Activated CD4-positive, alpha-beta memory T cell treated with anti-CD3 and anti-CD28 coated beads for 36 hours (primary cell): ENCODE measurements around the gene XAF1. TPM values are rescaled to one million over a fixed set of nuclear protein-coding genes. Genes with fewer than 3 reads are reported as not detected.

Experiments
- CTCF ChIA-PET: fragments of 350-600 bp; sonication (Branson Sonifier 250); formaldehyde crosslinking; loops from one replicate; lab custom pipeline; 2021; ENCODE audit warnings: antibody characterized with exemption, inconsistent platforms; lab: Charles Lee
- POLR2A ChIA-PET: fragments of 350-600 bp; sonication (Branson Sonifier 250); formaldehyde crosslinking; loops from one replicate; lab custom pipeline; 2021; ENCODE audit warnings: antibody characterized with exemption; lab: Charles Lee
- DNase-seq: peaks from one replicate; pipeline ENCODE4 v3.0.0-alpha.2; 2020
- H3K27ac Mint-ChIP-seq: one replicate; pipeline ENCODE4 v1.8.0; 2021; ENCODE audit warnings: mixed read lengths
- H3K27me3 Mint-ChIP-seq: one replicate; pipeline ENCODE4 v1.8.0; 2021; ENCODE audit warnings: mixed read lengths
- H3K36me3 Mint-ChIP-seq: one replicate; pipeline ENCODE4 v1.8.0; 2021; ENCODE audit warnings: mixed read lengths
- H3K4me1 Mint-ChIP-seq: one replicate; pipeline ENCODE4 v1.8.0; 2021; ENCODE audit warnings: low read depth, mixed read lengths
- H3K4me3 Mint-ChIP-seq: one replicate; pipeline ENCODE4 v1.8.0; 2021; ENCODE audit warnings: mild to moderate bottlenecking, mixed read lengths
- H3K9me3 Mint-ChIP-seq: one replicate; pipeline ENCODE4 v1.8.0; 2021; ENCODE audit warnings: mixed read lengths
- intact Hi-C: fragments of 100-400 bp; cut with micrococcal nuclease; formaldehyde crosslinking; loops from one replicate; pipeline ENCODE4 v1.15.1; 2023
- total RNA-seq, 2 experiments: library from RNA; stranded (reverse); gene quantifications; one replicate each; pipeline ENCODE4 v1.2.3, GENCODE V29; 2021

Gene XAF1
- total RNA-seq, 2 experiments from 2014 or later: 26.8 to 27.4 TPM

GRCh38 chr17:6787081-6787693 lies 31.3 kb downstream of the XAF1 start:
- Mint-ChIP-seq H3K27ac (no peak overlapping the region), H3K36me3 (no peaks in the 10 kb centered on the region), H3K9me3 (peaks cover 16% of the 10 kb centered on the region), H3K27me3 (peaks cover 45% of the 10 kb centered on the region), H3K4me3 (no peak overlapping the region), H3K4me1 (no peaks in the 10 kb centered on the region)
- POLR2A ChIA-PET: no interaction called here
- no peak for DNase-seq
- CTCF ChIA-PET: no interaction called here
- intact Hi-C loops: no loop called here

- Mint-ChIP-seq H3K36me3 (no peaks in the 10 kb centered on the region), H3K4me3 (no peak overlapping the region), H3K4me1 (peaks cover 2% of the 10 kb centered on the region), H3K27me3 (peaks cover 43% of the 10 kb centered on the region), H3K27ac (no peak overlapping the region), H3K9me3 (no peaks in the 10 kb centered on the region)
- CTCF ChIA-PET: no interaction called here
- DNase-seq: no peak
- intact Hi-C loops: no loop called here
- POLR2A ChIA-PET: no interaction called here
These were observed 33.3 kb downstream of the XAF1 start for GRCh38 chr17:6789146-6789545.

- no peak for DNase-seq
- ChIA-PET POLR2A (no interaction called here), CTCF (no interaction called here)
- Mint-ChIP-seq H3K9me3 (no peaks in the 10 kb centered on the region), H3K36me3 (no peaks in the 10 kb centered on the region), H3K27me3 (peaks cover 20% of the 10 kb centered on the region), H3K27ac (no peak overlapping the region), H3K4me3 (no peak overlapping the region), H3K4me1 (peaks cover 2% of the 10 kb centered on the region)
- intact Hi-C loops: no loop called here
These were observed 38.1 kb downstream of the XAF1 start for GRCh38 chr17:6793748-6794493.

- Mint-ChIP-seq H3K4me1 (peaks cover 2% of the 10 kb centered on the region), H3K36me3 (no peaks in the 10 kb centered on the region), H3K27ac (no peak overlapping the region), H3K9me3 (no peaks in the 10 kb centered on the region), H3K4me3 (no peak overlapping the region), H3K27me3 (peaks cover 5% of the 10 kb centered on the region)
- ChIA-PET CTCF (no interaction called here), POLR2A (interaction anchor here (0.7 kb wide), 1 partner anchor 1181 kb away, joined by 3 read pairs; no protein-coding TSS in a partner anchor)
- DNase-seq: no peak
- intact Hi-C loops: no loop called here
These were observed 40.4 kb downstream of the XAF1 start for GRCh38 chr17:6796017-6796886.

GRCh38 chr17:6796887-6797490 lies 41.1 kb downstream of the XAF1 start:
- DNase-seq: no peak
- intact Hi-C loops: no loop called here
- POLR2A ChIA-PET: no interaction called here
- Mint-ChIP-seq H3K36me3 (no peaks in the 10 kb centered on the region), H3K4me1 (peaks cover 2% of the 10 kb centered on the region), H3K9me3 (no peaks in the 10 kb centered on the region), H3K4me3 (no peak overlapping the region), H3K27me3 (peaks cover 5% of the 10 kb centered on the region), H3K27ac (no peak overlapping the region)
- CTCF ChIA-PET: no interaction called here

GRCh38 chr17:6797718-6798351 lies 42.0 kb downstream of the XAF1 start:
- Mint-ChIP-seq H3K27ac (no peak overlapping the region), H3K4me3 (no peak overlapping the region), H3K9me3 (no peaks in the 10 kb centered on the region), H3K27me3 (no peaks in the 10 kb centered on the region), H3K4me1 (peaks cover 2% of the 10 kb centered on the region), H3K36me3 (no peaks in the 10 kb centered on the region)
- intact Hi-C loops: no loop called here
- ChIA-PET CTCF (no interaction called here), POLR2A (no interaction called here)
- no peak for DNase-seq

GRCh38 chr17:6799738-6800137 lies 43.9 kb downstream of the XAF1 start:
- H3K9me3 Mint-ChIP-seq: no peaks in the 10 kb centered on the region
- no peaks in the 10 kb centered on the region for H3K27me3 Mint-ChIP-seq
- ChIA-PET POLR2A (no interaction called here), CTCF (no interaction called here)
- no peaks in the 10 kb centered on the region for H3K4me1 Mint-ChIP-seq
- intact Hi-C loops: no loop called here
- no peak overlapping the region for H3K27ac Mint-ChIP-seq
- no peak for DNase-seq
- no peaks in the 10 kb centered on the region for H3K36me3 Mint-ChIP-seq
- H3K4me3 Mint-ChIP-seq: no peak overlapping the region

- DNase-seq: no peak
- Mint-ChIP-seq H3K4me3 (no peak overlapping the region), H3K27ac (no peak overlapping the region), H3K9me3 (no peaks in the 10 kb centered on the region), H3K36me3 (no peaks in the 10 kb centered on the region), H3K4me1 (no peaks in the 10 kb centered on the region), H3K27me3 (peaks cover 1% of the 10 kb centered on the region)
- ChIA-PET CTCF (no interaction called here), POLR2A (no interaction called here)
- intact Hi-C loops: no loop called here
These were observed 44.7 kb downstream of the XAF1 start for GRCh38 chr17:6800422-6801027.

GRCh38 chr17:6811510-6811909 lies 55.7 kb downstream of the XAF1 start:
- H3K9me3 Mint-ChIP-seq: no peaks in the 10 kb centered on the region

GRCh38 chr17:6812295-6812694 lies 56.4 kb downstream of the XAF1 start:
- DNase-seq: no peak
- Mint-ChIP-seq H3K36me3 (no peaks in the 10 kb centered on the region), H3K4me3 (no peak overlapping the region), H3K9me3 (no peaks in the 10 kb centered on the region), H3K4me1 (no peaks in the 10 kb centered on the region), H3K27ac (no peak overlapping the region), H3K27me3 (peaks cover 13% of the 10 kb centered on the region)
- intact Hi-C loops: no loop called here
- ChIA-PET POLR2A (no interaction called here), CTCF (interaction anchor here (0.6 kb wide), 1 partner anchor 32 kb away, joined by 3 read pairs; no protein-coding TSS in a partner anchor)

More at GRCh38 chr17:6811510-6811909, 55.7 kb downstream of the XAF1 start:
- Mint-ChIP-seq H3K4me3 (no peak overlapping the region), H3K27me3 (peaks cover 13% of the 10 kb centered on the region), H3K36me3 (no peaks in the 10 kb centered on the region), H3K4me1 (no peaks in the 10 kb centered on the region), H3K27ac (no peak overlapping the region)
- ChIA-PET CTCF (interaction anchor here (0.6 kb wide), 1 partner anchor 32 kb away, joined by 3 read pairs; no protein-coding TSS in a partner anchor), POLR2A (no interaction called here)
- intact Hi-C loops: no loop called here
- DNase-seq: no peak

GRCh38 chr17:6815775-6816174 lies 59.9 kb downstream of the XAF1 start:
- no peaks in the 10 kb centered on the region for H3K4me1 Mint-ChIP-seq
- ChIA-PET POLR2A (no interaction called here), CTCF (no interaction called here)
- H3K9me3 Mint-ChIP-seq: no peaks in the 10 kb centered on the region
- peaks cover 13% of the 10 kb centered on the region for H3K27me3 Mint-ChIP-seq
- no peaks in the 10 kb centered on the region for H3K36me3 Mint-ChIP-seq
- no peak overlapping the region for H3K27ac Mint-ChIP-seq
- intact Hi-C loops: no loop called here
- H3K4me3 Mint-ChIP-seq: no peak overlapping the region
- DNase-seq: peak; percentile 11
